GM19239 (cell line): ENCODE results near the gene ZFAND3.
"Not testable (repeated sequence)": the region's sequence is repeated elsewhere in the genome, so short reads cannot be mapped to it uniquely, and the experiment has no call there.

Source experiments
- DNase-seq: peaks from one replicate; pipeline ENCODE4 v3.0.0; 2011; ENCODE audit warnings: low spot score; ENCODE audit not compliant: insufficient read length
- FAIRE-seq: peaks from 2 replicates; lab custom pipeline; 2011; peaks lifted over from hg19 to GRCh38; lab: Jason Lieb, UNC

Gene ZFAND3

DNA sequence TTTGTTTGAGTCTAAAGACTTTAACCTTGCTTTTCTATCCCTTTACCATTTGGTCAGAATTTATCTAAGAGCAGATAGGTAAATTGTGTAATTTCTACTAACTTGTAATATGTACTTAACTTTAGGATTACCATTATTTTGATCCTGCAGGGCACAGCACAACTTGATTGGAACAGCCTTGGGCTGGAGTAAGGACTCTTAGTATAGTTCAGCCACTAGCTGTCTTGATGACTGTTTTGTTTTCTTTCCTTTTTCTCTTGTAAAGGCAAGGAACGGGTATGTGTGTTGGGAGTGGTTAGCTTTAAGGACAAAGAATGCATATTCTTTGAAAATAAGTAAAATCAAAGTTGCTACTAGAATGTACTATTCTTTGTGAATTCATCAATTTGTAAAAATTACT lies 203.2 kb downstream of the ZFAND3 start:
- DNase-seq (no peak), FAIRE-seq (no peak)

DNA sequence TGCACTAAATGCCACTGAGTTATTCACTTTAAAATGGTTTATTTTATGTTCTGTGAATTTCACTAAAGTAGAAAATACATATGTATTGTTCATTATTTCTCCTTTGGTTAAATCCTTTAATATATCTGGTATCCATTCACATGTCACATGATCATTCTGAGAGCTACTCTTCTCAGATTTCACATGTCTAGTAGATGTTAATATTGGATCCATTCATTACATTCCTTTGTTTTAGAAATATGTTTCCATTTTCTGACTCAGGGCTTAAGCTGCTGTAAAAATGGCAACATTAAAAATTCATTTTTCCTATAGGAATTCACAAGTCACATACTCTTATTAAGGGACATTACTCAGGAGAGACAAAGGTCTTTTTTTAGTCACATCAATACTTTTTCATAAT lies 205.4 kb downstream of the ZFAND3 start:
- DNase-seq: no peak
- FAIRE-seq: no peak

DNA sequence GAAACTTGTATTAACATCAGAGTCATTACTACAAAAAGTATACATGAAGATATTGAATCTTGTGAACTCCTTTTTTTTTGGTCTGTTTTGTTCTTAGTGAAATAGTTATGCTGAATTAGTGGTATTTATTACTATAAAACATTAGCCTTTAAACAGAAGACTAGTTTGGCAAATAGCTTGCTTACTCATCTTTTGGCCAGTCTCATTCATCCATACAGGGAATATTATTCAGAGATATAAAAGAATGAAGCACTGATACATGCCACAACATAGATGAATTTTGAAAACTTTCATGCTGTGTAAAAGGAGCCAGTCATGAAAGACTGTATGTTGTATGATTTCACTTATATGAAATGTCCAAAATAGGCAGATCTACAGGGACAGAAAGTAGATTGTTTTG lies 205.9 kb downstream of the ZFAND3 start:
- no peak for FAIRE-seq
- no peak for DNase-seq

DNA sequence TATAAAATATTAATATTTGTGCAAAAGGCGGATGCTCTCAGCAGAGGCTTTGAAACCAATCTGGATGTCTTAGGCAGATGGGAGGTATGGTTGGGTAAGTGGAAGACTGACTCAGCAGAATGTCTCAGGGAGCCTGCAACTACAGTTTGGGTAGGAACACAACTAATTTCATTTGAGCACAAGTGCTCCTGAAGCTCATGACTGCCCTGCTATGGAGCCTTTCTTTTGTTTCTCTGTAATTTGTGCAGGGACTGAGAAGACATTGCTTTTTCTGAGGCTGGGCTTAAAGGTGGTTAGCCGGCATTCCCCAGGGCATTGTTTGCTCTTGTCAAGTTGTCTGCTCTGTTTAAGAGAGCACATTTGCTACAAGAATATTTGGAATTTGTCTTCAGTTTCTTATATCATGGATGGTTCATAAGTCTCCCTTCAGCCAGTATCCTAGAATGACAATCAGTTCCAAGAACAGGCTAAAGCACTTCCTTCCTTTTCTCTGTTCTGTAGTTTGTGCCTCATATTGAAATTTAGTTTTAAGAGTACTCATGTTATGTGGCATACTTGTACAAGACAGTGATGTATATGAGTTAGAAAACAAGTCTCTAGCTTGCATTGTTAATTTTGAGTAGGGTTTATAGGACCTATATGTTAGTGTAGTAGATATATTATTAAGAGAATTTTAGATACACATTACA lies 208.3 kb downstream of the ZFAND3 start:
- DNase-seq: no peak
- FAIRE-seq: peak; percentile 66

DNA sequence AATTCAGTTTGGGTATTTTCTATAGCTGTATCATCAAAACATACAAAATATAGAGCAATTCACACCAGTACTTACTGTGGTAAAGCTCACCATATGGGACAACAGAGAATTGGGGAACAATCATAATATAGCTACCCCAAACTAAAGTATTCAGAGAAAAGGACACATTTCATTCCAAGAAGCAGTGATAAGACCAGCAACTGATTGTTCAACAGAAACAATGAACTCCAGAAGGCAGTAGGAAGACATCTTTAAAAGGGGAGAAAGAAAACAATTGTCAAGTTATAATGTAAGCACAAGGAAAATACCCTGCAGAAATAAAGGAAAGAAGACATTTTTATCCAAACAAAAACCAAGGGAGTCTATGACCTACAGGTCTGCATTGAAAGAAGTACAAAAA lies 210.9 kb downstream of the ZFAND3 start:
- FAIRE-seq (peak; percentile 49), DNase-seq (no peak)

DNA sequence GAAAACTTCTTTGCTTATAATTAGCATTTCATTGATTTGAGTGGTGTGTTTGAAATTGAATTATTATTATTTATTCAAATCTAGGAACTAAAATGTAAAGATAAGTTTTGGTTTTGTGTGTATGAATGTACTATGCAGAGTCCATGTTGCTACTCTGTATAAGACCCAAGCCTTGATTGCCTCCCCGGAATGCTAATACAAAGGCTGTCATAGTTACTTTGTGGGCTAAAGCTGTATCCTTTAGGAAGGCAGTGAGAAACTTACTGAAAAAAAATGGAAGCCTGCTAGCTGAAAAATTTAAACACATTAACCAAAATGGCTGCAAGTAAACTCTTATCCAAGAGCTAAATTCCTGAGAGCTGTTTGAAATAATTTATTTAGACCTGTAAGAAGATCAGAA lies 213.3 kb downstream of the ZFAND3 start:
- no peak for DNase-seq
- FAIRE-seq: no peak

DNA sequence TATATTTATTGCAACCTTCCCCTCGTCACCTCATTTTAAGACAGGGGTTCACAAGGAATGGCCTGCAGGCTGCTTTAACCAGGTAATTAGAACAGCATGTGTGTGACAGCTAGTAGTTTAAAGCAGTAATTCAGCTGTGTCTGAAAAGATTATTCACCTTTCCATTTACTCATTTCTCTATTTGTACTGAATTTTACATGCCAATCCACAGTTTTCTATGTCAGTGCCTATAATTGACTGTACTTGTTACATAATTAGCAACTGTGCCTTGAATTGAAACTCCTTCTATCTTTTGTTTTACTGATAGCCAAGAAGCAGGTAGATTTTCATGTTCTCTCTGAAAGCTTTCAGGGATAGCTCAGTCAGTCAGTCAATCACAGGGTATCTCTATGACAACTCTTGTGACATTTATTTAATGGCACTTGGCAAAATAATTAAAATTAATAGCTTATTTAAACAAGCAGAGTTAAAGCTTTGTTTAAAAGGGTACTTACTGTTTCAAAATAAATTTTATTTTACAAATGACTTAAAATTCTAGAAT lies 214.0 kb downstream of the ZFAND3 start:
- FAIRE-seq: peak; percentile 84

DNA sequence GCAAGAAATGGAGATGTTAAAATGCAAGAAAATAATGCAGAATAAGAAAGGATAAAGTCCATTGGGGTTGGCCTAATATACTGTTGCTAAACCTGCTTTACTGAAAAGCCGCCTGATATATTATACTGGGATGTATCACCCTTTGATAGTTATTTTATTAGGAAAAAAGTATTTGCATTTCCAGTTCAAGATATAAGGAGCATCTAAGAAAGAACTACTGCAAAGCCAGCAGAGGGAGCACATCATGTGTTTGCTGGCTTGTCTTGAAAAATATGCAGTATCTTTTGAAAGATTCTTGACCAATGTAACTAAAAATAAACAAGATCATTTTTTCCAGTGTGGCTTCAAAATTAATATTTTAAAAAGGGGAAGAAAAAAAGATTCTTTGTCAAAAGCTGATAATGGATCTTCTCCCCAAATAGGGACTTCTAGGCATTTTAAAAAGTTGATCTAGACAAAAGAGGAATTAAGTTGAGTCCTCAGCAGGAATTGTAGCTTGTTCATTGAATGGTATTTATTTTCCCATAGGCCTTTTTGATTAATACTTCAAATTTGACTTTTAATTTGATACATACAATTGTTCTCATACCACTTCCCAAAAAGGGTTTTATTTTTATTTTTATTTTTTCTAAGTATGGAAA lies 214.9 kb downstream of the ZFAND3 start:
- peak; percentile 87 for FAIRE-seq
- DNase-seq: no peak

More for the DNA sequence above, 214.0 kb downstream of the ZFAND3 start:
- no peak for DNase-seq

DNA sequence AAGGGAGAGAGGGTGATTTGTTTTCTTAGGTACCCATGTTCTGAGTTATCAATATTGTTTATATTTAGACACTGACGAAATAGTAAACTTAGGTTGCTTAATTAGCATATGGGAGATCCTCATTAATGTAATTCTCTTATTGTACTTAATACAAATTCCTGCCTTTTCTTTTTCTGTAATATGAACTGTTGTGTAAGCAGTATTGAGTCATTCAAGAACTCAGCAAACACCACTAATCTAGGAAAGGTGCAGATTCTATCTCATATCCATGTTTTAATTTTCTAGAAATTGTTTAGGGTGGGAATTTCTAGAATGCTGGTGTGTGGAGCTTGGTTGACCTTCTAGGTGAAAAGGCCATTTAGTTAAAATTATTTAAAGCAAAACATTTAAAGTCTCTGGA lies 216.0 kb downstream of the ZFAND3 start:
- no peak for FAIRE-seq

DNA sequence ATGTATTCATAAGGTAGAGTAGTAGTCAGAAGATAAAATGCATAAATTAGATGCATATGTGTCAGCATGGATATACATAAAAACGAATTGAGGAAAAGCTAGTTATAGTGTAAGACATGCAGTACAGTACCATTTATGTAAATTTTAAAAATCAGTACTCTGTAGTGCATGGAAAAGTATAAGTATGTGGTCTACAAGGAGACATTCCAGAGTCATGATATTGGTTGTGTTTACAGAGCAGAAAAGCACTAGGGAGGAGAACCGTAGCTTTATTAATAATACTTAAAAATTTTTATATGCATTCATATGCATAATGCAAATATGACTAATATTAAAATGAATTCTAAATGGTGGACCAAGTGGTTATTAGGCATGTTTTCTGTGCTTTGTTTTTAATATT lies 220.0 kb downstream of the ZFAND3 start:
- FAIRE-seq (no peak), DNase-seq (no peak)

More for the DNA sequence above, 216.0 kb downstream of the ZFAND3 start:
- DNase-seq: no peak

DNA sequence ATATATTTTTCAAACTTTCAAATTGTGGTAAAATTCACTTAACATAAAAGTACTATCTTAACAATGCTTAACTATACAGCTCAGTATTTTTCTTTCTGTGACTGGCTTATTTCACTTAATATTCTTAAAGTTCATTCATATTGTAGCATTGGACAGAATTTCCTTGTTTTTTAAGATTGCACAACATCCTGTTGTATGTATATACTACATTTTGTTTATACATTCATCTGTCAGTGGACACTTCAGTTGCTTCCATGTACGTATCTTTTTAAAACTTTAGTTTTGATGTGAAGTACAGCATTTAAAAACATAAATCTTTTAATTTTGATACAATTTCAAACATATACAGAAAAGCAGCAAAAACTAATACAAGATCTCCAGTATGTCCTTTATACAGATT lies 220.7 kb downstream of the ZFAND3 start:
- FAIRE-seq (no peak), DNase-seq (no peak)

DNA sequence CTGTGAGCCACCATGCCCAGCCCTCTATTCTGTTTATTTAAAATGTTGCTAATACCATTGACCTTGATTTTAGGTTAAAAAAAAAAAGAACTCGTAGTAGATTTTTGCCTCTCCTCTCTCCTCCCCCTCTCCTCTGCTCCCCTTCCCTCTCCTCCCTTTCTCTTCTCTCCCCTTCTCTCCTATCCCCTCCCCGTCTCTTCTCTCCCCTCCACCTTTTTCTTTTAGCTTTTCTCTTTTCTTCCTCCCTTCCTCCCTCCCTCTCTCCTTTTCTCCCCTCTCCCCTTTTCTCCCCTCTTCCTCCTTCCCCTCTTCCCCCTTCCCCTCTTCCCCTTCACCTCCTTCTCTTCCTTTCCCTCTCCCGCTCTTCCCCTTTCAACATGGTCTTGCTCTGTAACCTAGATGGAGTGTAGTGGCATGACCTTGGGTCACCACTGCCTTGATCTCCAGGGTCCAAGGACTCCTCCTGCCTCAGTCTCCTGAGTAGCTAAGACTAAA lies 223.8 kb downstream of the ZFAND3 start:
- no peak for FAIRE-seq
- DNase-seq: no peak

DNA sequence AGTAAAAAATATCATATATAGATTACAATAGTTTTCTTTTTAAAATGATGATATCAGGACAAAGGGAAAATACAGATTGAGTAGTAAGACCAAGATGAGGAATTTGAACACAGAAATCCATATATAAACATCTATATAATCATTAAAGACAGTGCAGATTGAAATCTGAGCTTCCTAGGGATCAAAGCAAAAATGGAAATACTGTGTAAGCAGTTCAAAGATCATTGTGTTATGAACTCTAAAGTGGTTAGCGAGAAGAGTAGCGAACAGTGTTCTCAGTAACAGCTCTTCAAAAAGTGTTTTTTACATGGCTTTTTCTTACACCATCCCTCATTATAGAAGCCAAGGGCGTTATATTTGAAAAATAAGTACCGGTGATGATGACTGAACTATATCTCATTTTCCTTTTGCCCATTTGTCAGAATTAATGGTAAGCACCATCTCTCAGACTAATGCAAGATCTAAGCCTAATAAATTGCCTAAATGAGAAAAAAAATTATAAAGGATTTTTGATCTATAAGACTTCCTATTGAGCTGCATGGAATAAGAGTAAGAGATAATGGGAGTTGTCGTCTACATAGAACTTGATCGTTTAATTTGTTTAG lies 226.3 kb downstream of the ZFAND3 start:
- DNase-seq (no peak), FAIRE-seq (no peak)

DNA sequence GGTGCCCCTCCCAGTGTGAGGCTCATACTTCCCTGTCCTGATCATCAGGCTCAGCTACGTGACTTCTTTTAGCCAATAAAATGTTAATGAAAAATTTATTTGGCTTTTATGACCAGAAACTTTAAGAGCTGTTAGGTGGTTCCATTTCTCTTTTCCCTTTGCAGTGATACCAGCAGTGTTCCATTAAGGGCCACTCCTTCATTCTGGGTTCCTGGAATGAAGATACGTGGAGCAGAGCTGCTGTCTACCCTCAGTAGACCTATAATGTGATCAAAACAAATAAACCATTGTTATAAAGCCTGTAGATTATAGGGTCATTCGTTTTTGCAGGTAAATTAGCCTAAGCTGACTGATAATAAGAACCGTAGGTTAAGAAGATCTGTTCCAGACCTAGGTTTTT lies 228.0 kb downstream of the ZFAND3 start:
- DNase-seq: no peak
- FAIRE-seq: no peak

DNA sequence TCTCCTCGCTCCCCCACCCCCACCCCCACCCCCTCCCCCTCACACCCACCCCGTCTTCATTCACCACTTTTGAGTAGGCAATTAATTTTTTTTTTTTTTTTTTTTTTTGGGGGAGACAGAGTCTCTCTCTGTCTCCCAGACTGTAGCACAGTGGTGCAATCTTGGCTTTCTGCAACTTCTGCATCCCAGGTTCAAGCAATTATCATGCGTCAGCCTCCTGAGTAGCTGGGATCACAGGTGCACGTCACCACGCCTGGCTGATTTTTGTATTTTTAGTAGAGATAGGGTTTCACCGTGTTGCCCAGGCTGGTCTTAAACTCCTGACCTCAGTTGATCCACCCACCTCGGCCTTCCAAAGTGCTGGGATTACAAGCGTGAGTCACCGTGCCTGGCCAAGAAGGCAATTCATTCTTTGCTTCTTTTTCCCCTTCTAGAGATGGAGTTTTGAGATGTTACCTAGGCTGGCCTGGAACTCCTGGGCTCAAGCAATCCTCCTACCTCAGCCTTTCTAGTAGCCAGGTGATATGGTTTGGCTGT lies 230.4 kb downstream of the ZFAND3 start:
- DNase-seq, FAIRE-seq: not testable (repeated sequence)

DNA sequence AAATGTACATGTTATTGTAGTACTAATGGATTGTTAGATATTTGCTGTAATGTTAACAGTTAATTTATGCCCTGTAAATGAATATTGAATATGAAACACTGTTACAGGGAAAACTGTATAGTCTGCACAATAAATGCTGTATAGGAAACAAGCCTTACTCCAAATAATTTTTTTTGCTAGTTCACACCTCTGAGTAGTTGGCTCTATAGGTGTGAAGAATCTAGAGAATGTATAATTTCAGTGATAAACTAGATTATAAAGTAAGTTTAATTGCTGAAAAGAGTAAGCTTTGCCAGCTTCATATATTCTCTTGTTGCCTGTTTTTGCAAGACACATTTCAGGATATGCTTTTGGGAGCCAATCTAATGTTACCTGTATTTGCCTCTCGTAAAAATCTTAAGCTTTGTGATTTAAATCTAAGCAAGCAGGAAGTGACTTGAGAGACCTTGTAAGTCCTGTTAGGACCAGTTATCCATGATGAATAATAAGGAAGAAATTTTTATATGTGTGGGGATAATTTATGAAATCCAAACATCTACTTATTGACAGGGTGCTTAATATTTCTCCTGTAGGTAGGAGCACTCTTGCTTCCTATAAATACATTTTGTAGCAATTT lies 232.4 kb downstream of the ZFAND3 start:
- DNase-seq (no peak), FAIRE-seq (no peak)

DNA sequence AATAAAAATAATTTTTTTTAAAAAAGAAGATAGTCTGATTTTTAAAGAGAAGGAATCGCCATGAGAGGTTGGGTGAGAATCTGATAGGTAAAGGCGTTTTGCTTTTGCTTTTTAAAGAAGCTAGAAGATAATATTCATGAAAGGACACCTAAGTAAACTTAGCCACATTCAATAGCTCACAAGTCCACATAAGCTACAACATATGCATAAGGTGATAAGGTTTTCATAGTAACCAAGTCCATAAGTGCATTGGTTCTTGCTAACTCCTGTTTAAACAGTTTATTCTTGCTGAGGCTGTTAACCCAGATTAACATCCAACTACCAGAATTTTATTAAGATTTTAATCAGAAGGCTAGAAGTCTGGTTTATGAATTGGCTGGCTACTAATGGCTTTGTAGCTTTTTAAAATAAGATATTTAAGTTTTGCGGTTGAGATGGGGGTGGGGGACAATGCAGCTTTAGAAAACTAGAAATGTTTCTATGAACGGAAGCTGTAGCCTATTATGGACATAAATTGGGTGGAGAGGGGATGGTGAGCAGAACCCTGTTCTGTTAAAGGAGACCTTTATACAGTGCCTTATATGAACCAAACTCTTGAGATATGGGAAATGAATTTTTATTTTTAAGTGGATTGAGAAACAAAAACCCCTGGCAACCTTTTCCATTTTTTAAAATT lies 235.1 kb downstream of the ZFAND3 start:
- no peak for DNase-seq

DNA sequence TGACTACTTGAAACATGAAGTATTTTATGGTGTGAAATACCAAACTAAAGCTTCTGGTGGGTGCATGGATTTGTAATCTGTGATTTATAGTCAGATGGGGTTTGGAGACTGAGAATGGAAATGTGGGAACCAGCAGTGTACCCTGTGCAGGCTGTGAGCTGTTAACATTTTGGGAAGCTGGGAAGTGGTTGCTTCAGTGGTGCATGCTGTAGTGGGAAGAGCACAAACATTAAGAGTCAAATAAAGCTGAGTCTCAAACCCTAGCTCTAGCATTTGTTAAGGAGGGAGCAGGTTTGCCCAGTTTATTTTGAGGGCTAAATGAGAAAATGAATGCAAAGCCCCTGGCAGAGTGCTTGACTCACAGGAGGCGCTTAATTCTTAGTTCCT lies 235.7 kb downstream of the ZFAND3 start:
- FAIRE-seq (no peak), DNase-seq (no peak)

More for the DNA sequence above, 235.1 kb downstream of the ZFAND3 start:
- FAIRE-seq: no peak

DNA sequence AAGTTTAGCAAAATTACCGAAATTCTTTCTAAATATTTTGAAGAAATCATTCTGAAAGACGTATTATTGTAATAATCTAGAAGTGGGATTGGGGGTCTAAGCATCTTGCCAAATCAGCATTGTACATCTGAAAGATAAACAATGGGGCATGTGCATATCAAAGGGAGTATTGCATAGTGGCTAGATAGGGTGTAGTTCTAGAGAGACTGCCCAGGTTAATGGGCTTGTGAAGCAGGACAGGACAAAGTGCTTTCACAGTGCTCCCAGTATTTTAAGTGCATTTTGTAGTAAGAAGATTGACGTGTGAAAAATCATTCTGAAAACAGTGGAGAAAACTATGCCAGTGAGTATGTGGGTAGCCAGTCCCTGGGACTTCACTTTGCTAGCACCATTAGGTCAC lies 236.8 kb downstream of the ZFAND3 start:
- DNase-seq: no peak

DNA sequence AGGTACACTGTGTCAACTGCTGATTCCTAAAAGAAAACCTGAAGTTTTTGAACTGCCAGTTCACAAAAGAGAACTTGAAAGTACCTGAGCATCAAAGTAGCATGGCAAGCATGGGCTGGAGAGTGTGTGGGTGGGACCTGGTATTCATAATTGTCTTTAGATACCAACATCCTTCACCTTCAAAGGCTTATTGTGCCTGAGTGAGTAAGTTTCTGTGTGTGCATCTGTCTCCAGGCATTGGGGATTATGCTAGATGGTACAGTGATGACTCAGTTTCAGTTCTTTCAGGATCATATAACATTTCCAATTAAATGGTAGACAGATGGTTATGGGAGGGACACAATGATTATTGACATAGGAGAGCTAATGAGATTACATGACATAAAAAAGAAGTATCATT lies 238.5 kb downstream of the ZFAND3 start:
- DNase-seq (peak; percentile 4), FAIRE-seq (no peak)

More for the DNA sequence above, 236.8 kb downstream of the ZFAND3 start:
- no peak for FAIRE-seq
